ENCODE results near the gene KLF9. TPM values are rescaled to one million over a fixed set of nuclear protein-coding genes. Genes with fewer than 3 reads are reported as not detected.

KLF9 gene
- total RNA-seq = 26.4 TPM in 2 replicates

DNA sequence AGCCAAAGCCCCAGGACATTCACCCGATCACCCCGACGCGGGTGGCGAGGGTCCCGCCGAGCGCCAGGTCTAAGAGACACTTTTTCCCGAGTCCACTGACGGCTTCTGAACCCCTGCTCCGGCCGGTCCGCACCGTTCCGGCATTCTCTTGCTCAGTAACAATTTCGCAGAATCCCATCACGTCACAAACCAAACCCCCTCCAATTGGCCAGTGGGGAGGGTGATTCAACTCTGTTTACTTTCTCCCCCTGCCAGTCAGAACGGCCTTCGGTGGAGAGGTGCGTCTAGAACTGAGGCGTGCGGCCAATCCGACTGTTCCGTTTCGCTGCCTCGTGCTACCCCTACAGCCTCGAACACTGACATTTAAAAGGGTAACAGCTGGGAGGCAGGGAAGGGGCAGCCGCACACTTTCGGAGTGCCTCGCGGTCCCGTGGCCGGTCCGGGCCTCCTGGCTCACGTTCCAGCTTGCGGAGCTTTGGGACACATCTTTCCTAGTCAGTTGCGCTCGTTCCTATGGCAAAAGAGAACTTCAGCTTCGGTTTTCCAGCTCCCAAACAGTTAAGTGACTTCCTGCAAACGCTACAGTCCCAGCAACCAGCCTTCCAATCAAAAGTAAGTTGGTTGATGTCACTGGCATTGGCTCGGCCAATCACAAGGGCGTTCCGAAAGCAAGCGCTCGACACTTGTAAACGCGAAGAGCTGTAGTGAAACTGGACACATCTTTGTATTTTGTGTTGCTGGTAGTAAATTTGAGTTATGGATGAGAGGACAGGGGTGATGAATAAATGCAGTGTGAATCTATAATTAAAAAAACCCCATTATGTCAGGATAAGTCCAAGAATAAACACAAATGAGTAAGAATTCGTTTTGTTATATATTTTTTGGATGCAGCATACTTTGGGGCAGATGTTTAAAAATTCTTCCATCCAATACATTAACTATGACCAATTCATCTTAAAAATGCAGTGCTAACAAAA, at the start of gene KLF9:
KLF9 (minus strand) TSS at position 859 of the 977 bp plus-strand sequence. CDS start 1,294 bp downstream, outside the sequence.

Other genes with a start within 250 kb of the KLF9 start
- 13.4 and 37.5 TPM in 2 replicates for gene SMC5, start 155.7 kb downstream of the KLF9 start, total RNA-seq